HepG2 (cell line): ENCODE results near the gene NOTUM. TPM values are rescaled to one million over a fixed set of nuclear protein-coding genes. Genes with fewer than 3 reads are reported as not detected.

Experiments used
- AKNA ChIP-seq: sonication (generic); formaldehyde crosslinking; IDR thresholded peaks from 2 replicates; pipeline ENCODE4 v1.4.0; 2020; ENCODE audit warnings: missing genetic modification reagents, borderline replicate concordance
- DMTF1 ChIP-seq: sonication (generic); formaldehyde crosslinking; IDR thresholded peaks from 2 replicates; pipeline ENCODE4 v1.4.0; 2020; ENCODE audit warnings: mild to moderate bottlenecking, missing genetic modification reagents
- DZIP1 ChIP-seq: sonication (generic); formaldehyde crosslinking; IDR thresholded peaks from 2 replicates; pipeline ENCODE4 v1.5.0; 2020; ENCODE audit warnings: mild to moderate bottlenecking, missing genetic modification reagents
- PTBP1 ChIP-seq: fragments of 200-400 bp; formaldehyde crosslinking; IDR thresholded peaks from 2 replicates; pipeline ENCODE4 v1.6.1; 2018; ENCODE audit warnings: low read length, low read depth; ENCODE audit not compliant: poor library complexity, severe bottlenecking
- RCOR2 ChIP-seq: IDR thresholded peaks from 2 replicates; pipeline ENCODE4 v1.6.1; 2016; ENCODE audit warnings: missing biosample characterization, missing genetic modification reagents
- SALL2 ChIP-seq: sonication (generic); formaldehyde crosslinking; IDR thresholded peaks from 2 replicates; pipeline ENCODE4 v1.8.1; 2023; ENCODE audit warnings: mild to moderate bottlenecking, missing genetic modification reagents, inconsistent platforms
- SKI ChIP-seq: fragments of 450-650 bp; IDR thresholded peaks from one replicate; pipeline ENCODE4 v1.6.1; 2018; ENCODE audit warnings: mild to moderate bottlenecking; ENCODE audit not compliant: partially characterized antibody
- ZBTB4 ChIP-seq: sonication (generic); formaldehyde crosslinking; IDR thresholded peaks from 2 replicates; pipeline ENCODE4 v1.4.0; 2020; ENCODE audit warnings: missing genetic modification reagents, mild to moderate bottlenecking, borderline replicate concordance
- ZFP82 ChIP-seq: sonication (generic); formaldehyde crosslinking; IDR thresholded peaks from 2 replicates; pipeline ENCODE4 v1.5.1; 2020; ENCODE audit warnings: mild to moderate bottlenecking, missing genetic modification reagents, borderline replicate concordance
- ZFYVE20 ChIP-seq: sonication (generic); formaldehyde crosslinking; IDR thresholded peaks from 2 replicates; pipeline ENCODE4 v1.8.0; 2023; ENCODE audit warnings: low read depth, mild to moderate bottlenecking, moderate library complexity, missing genetic modification reagents, borderline replicate concordance
- ZNF205 ChIP-seq: IDR thresholded peaks from 2 replicates; pipeline ENCODE4 v1.6.1; 2018; ENCODE audit warnings: missing biosample characterization, missing genetic modification reagents
- ZNF44 ChIP-seq: sonication (generic); formaldehyde crosslinking; IDR thresholded peaks from 2 replicates; pipeline ENCODE4 v1.5.1; 2020; ENCODE audit warnings: mild to moderate bottlenecking, missing genetic modification reagents
- ZNF589 ChIP-seq: sonication (generic); formaldehyde crosslinking; conservative IDR thresholded peaks from 2 replicates; pipeline ENCODE4 v1.8.0; 2022; ENCODE audit warnings: mild to moderate bottlenecking, moderate library complexity, missing genetic modification reagents
- polyA plus RNA-seq, 8 experiments: library from polyadenylated mRNA; depleted of rRNA in 3 of 8; stranded (reverse) in 7 of 8; unstranded in 1 of 8; fragments of >200 nt; fragmentation: Illumina TruSeq in 4 of 8; extraction: Trizol in 4 of 8; gene quantifications; 2 replicates each; pipeline versions ENCODE4 v1.2.1 to v1.2.3, GENCODE V29; 2011 to 2016; ENCODE audit warnings: low read depth in 4 of 8, missing spikeins in 1 of 8, mixed read lengths in 1 of 8; ENCODE audit not compliant: insufficient read depth in 1 of 8
- total RNA-seq, 5 experiments: library from RNA; depleted of rRNA; stranded (reverse); fragments of >200 nt; fragmentation: Illumina TruSeq; extraction: Trizol; gene quantifications; 2 replicates each; pipeline ENCODE4 v1.2.3, GENCODE V29; 2016; ENCODE audit warnings: low read depth in 1 of 5

Gene NOTUM
- total and polyA plus RNA-seq, 2 of the 13 experiments (the other 11 are each of a cell fraction or from before 2014, with no cell fraction given) = 150 to 160 TPM

- no peak for TF ChIP-seq AKNA (CRISPR knock-in tag)
- peak; percentile 78 for TF ChIP-seq RCOR2 (CRISPR knock-in tag)
- TF ChIP-seq SALL2 (CRISPR knock-in tag) = peak; percentile 43; the same call in 1 of the 2 replicates
- peak; percentile 97 for TF ChIP-seq SKI
- no peak for TF ChIP-seq ZFP82 (CRISPR knock-in tag)
- 0 out of 2 replicates have a peak, but pooled peaks have one; percentile 74 for TF ChIP-seq DMTF1 (CRISPR knock-in tag)
- no peak; the same call in 1 of the 2 replicates for TF ChIP-seq ZNF44 (CRISPR knock-in tag)
- peak; percentile 94 for TF ChIP-seq ZBTB4 (CRISPR knock-in tag)
- TF ChIP-seq ZNF589 = peak; percentile 90; the same call in 1 of the 2 replicates
- TF ChIP-seq ZNF205 (CRISPR knock-in tag) = peak; percentile 97
- TF ChIP-seq PTBP1 = no peak
- no peak for TF ChIP-seq DZIP1 (CRISPR knock-in tag)
- 0 out of 2 replicates have a peak, but pooled peaks have one; percentile 80 for TF ChIP-seq ZFYVE20 (CRISPR knock-in tag)
These were observed 5.6 kb upstream of the NOTUM start (continued) for GRCh38 chr17:81966343-81967243.
